Measurements from ENCODE around the gene ZNF142.

Gene ZNF142

GRCh38 chr2:218607436-218608115 is 51.8 kb downstream of the ZNF142 start, which contains the start of gene PLCD4:
PLCD4 (plus strand) TSS chr2:218607899; CDS start chr2:218615740, 7,841 bp downstream.
- no peak for TF ChIP-seq CTCF (IDR thresholded peaks at IDR 0.05; ENCODE audit: extremely low read depth, missing control alignments)
- DNase-seq (ENCODE audit: low spot score), result no peak

- no peak for TF ChIP-seq CTCF (IDR thresholded peaks at IDR 0.05; ENCODE audit: extremely low read depth, missing control alignments)
- DNase-seq (ENCODE audit: low spot score), result no peak
These were observed 54.0 kb downstream of the ZNF142 start for GRCh38 chr2:218605432-218605831.
